Suprapubic skin (tissue), 4 donors: ENCODE results near the gene RNF111.

Source experiments
- EP300 ChIP-seq: sonication (generic); formaldehyde crosslinking; IDR thresholded peaks from one replicate; pipeline ENCODE4 v1.6.1; 2017; ENCODE audit warnings: antibody characterized with exemption
- POLR2A ChIP-seq, 2 donors: fragments of 450-650 bp; IDR thresholded peaks; one replicate each; pipeline ENCODE4 v1.6.1; 2017; ENCODE audit warnings: antibody characterized with exemption in 2 of 2, mild to moderate bottlenecking in 2 of 2, moderate library complexity in 2 of 2
- POLR2AphosphoS5 ChIP-seq, 3 donors: sonication (generic); formaldehyde crosslinking; IDR thresholded peaks; one replicate each; pipeline ENCODE4 v1.6.1; 2017; ENCODE audit warnings: antibody characterized with exemption in 3 of 3
- TF ChIP-seq, protein P1 (sequence below), 2 donors: fragments of 200-600 bp in 1 of 2; fragments of 450-650 bp in 1 of 2; sonication (generic) in 1 of 2; IDR thresholded peaks; one replicate each; pipeline ENCODE4 v1.5.1; 2016 to 2019; ENCODE audit warnings: antibody characterized with exemption in 2 of 2, mild to moderate bottlenecking in 1 of 2, moderate library complexity in 1 of 2

DNA sequence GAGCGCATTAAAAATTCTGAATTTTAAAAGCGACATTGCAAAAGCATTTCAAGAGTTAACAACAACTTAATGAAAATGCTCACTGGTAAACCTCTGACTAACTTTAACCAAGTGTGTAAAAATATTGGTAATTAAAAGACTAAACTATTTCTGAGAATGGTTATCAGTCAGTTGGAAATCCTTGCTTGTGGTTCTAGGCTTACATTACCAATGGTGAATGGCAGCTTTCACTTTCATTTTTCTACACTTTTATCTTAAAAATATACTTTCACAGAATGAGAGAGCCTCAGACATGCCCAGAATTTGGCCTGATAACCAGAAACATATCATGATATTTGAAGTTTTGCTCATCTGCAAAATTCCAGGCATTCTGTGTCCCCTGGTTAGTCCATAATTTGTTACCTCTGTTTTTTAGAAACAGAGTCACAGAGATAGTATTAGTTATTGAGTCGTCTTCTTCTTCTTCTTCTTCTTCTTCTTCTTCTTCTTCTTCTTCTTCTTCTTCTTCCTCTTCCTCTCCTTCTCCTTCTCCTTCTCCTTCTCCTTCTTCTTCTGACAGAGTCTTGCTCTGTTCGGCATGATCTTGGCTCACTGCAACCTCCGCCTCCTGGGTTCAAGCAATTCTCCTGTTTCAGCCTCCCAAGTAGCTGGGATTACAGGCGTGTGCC, 5.5 kb upstream of the RNF111 start:
- TF ChIP-seq, protein P1, sequence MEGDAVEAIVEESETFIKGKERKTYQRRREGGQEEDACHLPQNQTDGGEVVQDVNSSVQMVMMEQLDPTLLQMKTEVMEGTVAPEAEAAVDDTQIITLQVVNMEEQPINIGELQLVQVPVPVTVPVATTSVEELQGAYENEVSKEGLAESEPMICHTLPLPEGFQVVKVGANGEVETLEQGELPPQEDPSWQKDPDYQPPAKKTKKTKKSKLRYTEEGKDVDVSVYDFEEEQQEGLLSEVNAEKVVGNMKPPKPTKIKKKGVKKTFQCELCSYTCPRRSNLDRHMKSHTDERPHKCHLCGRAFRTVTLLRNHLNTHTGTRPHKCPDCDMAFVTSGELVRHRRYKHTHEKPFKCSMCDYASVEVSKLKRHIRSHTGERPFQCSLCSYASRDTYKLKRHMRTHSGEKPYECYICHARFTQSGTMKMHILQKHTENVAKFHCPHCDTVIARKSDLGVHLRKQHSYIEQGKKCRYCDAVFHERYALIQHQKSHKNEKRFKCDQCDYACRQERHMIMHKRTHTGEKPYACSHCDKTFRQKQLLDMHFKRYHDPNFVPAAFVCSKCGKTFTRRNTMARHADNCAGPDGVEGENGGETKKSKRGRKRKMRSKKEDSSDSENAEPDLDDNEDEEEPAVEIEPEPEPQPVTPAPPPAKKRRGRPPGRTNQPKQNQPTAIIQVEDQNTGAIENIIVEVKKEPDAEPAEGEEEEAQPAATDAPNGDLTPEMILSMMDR (IDR thresholded peaks at IDR 0.05) = no peak
- TF ChIP-seq EP300 (no peak), POLR2AphosphoS5 (IDR thresholded peaks at IDR 0.05) (no peak), POLR2A (IDR thresholded peaks at IDR 0.05) (no peak)
